HepG2 (cell line): ENCODE data around the gene LCAT. TPM values are rescaled to one million over a fixed set of nuclear protein-coding genes. Genes with fewer than 3 reads are reported as not detected.

Experiments used
- ATAC-seq: fragments of 200-7000 bp; cut with Tn5 transposase; 3 replicates; pipeline ENCODE4 v1.9.1; 2020; ENCODE audit warnings: mild to moderate bottlenecking, moderate library complexity
- BruUV-seq: library from RNA; stranded (reverse); fragments of 400-500 nt; replicated peaks from 2 replicates; lab custom pipeline; 2021; lab: Mats Ljungman, UMichigan
- CTCF ChIA-PET: fragments of 300-600 bp; formaldehyde crosslinking; extraction: SDS; loops from one replicate; lab custom pipeline; 2021; ENCODE audit warnings: low total read pairs, inconsistent platforms, low intra/inter-chr PET ratio; lab: Yijun Ruan, JAX
- POLR2A ChIA-PET: fragments of 350-600 bp; sonication (Branson Sonifier 250); formaldehyde crosslinking; loops from one replicate; lab custom pipeline; 2020; ENCODE audit warnings: antibody characterized with exemption, inconsistent platforms; lab: Yijun Ruan, JAX
- DNase-seq: peaks from one replicate; pipeline ENCODE4 v3.0.0-alpha.2; 2015; ENCODE audit warnings: low spot score
- FAIRE-seq: peaks from 3 replicates; lab custom pipeline; 2011; peaks lifted over from hg19 to GRCh38; lab: Jason Lieb, UNC
- H2AFZ ChIP-seq: one replicate; pipeline ENCODE4 v1.6.1; 2011; ENCODE audit warnings: low read length, inconsistent platforms
- H3K27ac ChIP-seq: fragments of 300-600 bp; 3 replicates; pipeline ENCODE4 v1.8.0; 2011; ENCODE audit warnings: mixed run types, mild to moderate bottlenecking, mixed read lengths, low read length, inconsistent platforms; ENCODE audit not compliant: insufficient read depth; ENCODE audit errors: extremely low read length
- H3K27me3 ChIP-seq, 2 experiments: fragments of 200-600 bp in 1 of 2; 2 replicates in 1 of 2; 3 replicates in 1 of 2; pipeline versions ENCODE4 v1.6.0 to v1.8.0; 2011; ENCODE audit warnings: low read length in 2 of 2, mild to moderate bottlenecking in 2 of 2, moderate library complexity in 2 of 2, inconsistent platforms in 1 of 2; ENCODE audit not compliant: insufficient read depth in 2 of 2, control insufficient read depth in 1 of 2
- H3K36me3 ChIP-seq, 2 experiments: fragments of 200-600 bp in 1 of 2; replicated peaks in 1 of 2; 2 replicates in 1 of 2; 3 replicates in 1 of 2; pipeline versions ENCODE4 v1.5.1 to v1.8.0; 2011; ENCODE audit warnings: low read length in 2 of 2, inconsistent platforms in 1 of 2; ENCODE audit not compliant: insufficient read depth in 2 of 2, control insufficient read depth in 1 of 2
- H3K4me1 ChIP-seq: 2 replicates; pipeline ENCODE4 v1.5.1; 2012; ENCODE audit warnings: low read length, inconsistent platforms; ENCODE audit not compliant: insufficient read depth
- H3K4me2 ChIP-seq: 2 replicates; pipeline ENCODE4 v1.6.0; 2011; ENCODE audit warnings: low read depth, low read length, inconsistent platforms
- H3K4me3 ChIP-seq, 3 experiments: fragments of 200-600 bp in 1 of 3; sonication (generic), shearing (Covaris generic) in 1 of 3; replicated peaks in 1 of 3; 2 replicates each; pipeline ENCODE4 v1.5.1; 2011 to 2016; ENCODE audit warnings: low read length in 3 of 3, inconsistent platforms in 2 of 3, low read depth in 2 of 3, mild to moderate bottlenecking in 2 of 3, control low read depth in 1 of 3, mixed read lengths in 1 of 3; ENCODE audit not compliant: insufficient read depth in 1 of 3
- H3K79me2 ChIP-seq: one replicate; pipeline ENCODE4 v1.6.1; 2011; ENCODE audit warnings: low read length, inconsistent platforms; ENCODE audit not compliant: insufficient read depth
- H3K9ac ChIP-seq: 2 replicates; pipeline ENCODE4 v1.6.0; 2011; ENCODE audit warnings: mild to moderate bottlenecking, low read depth, low read length, inconsistent platforms; ENCODE audit not compliant: insufficient read depth
- H3K9me3 ChIP-seq: 2 replicates; pipeline ENCODE4 v1.5.1; 2012; ENCODE audit warnings: mild to moderate bottlenecking, low read length
- H4K20me1 ChIP-seq: 2 replicates; pipeline ENCODE4 v1.6.0; 2011; ENCODE audit warnings: inconsistent platforms, mild to moderate bottlenecking, low read length, moderate library complexity; ENCODE audit not compliant: insufficient read depth
- EHMT2 ChIP-seq: fragments of 200-600 bp; sonication (generic); IDR thresholded peaks from 2 replicates; pipeline ENCODE4 v1.7.0; 2017; ENCODE audit warnings: antibody characterized with exemption, low read depth, low read length, borderline replicate concordance
- IRF2 ChIP-seq: IDR thresholded peaks from 2 replicates; pipeline ENCODE4 v1.6.1; 2018; ENCODE audit warnings: missing genetic modification reagents, missing compliant biosample characterization
- MAZ ChIP-seq, 2 experiments: sonication (generic) in 1 of 2; formaldehyde crosslinking in 1 of 2; IDR thresholded peaks; 2 replicates each; pipeline versions ENCODE4 v1.5.0 to v1.6.1; 2012 to 2020; ENCODE audit warnings: low read depth in 2 of 2, mild to moderate bottlenecking in 2 of 2, borderline replicate concordance in 1 of 2, improper control_type of control experiment in 1 of 2, low read length in 1 of 2, missing genetic modification reagents in 1 of 2, moderate library complexity in 1 of 2
- NR2F1 ChIP-seq, 2 experiments: fragments of 450-650 bp in 1 of 2; formaldehyde crosslinking in 1 of 2; IDR thresholded peaks; 2 replicates each; pipeline versions ENCODE4 v1.5.0 to v1.6.1; 2016 to 2020; ENCODE audit warnings: mild to moderate bottlenecking in 1 of 2, missing compliant biosample characterization in 1 of 2, missing genetic modification reagents in 1 of 2, moderate library complexity in 1 of 2
- POLR2AphosphoS2 ChIP-seq: IDR thresholded peaks from 2 replicates; pipeline ENCODE4 v1.6.1; 2011; ENCODE audit warnings: low read depth, low read length, improper control_type of control experiment
- RFXAP ChIP-seq: sonication (generic); formaldehyde crosslinking; IDR thresholded peaks from 2 replicates; pipeline ENCODE4 v1.4.0; 2020; ENCODE audit warnings: missing genetic modification reagents, borderline replicate concordance
- TBX2 ChIP-seq: sonication (generic); formaldehyde crosslinking; IDR thresholded peaks from 2 replicates; pipeline ENCODE4 v1.5.0; 2020; ENCODE audit warnings: missing genetic modification reagents, mild to moderate bottlenecking, borderline replicate concordance
- TOPORS ChIP-seq: sonication (generic); formaldehyde crosslinking; IDR thresholded peaks from 2 replicates; pipeline ENCODE4 v1.8.0; 2023; ENCODE audit warnings: mild to moderate bottlenecking, missing genetic modification reagents
- ZBTB38 ChIP-seq: sonication (generic); formaldehyde crosslinking; IDR thresholded peaks from 2 replicates; pipeline ENCODE4 v1.5.1; 2020; ENCODE audit warnings: mild to moderate bottlenecking, missing genetic modification reagents
- ZBTB7A ChIP-seq: sonication (generic); formaldehyde crosslinking; IDR thresholded peaks from 2 replicates; pipeline ENCODE4 v1.8.0; 2022; ENCODE audit warnings: mild to moderate bottlenecking, missing genetic modification reagents
- ZNF563 ChIP-seq: sonication (generic); formaldehyde crosslinking; IDR thresholded peaks from 2 replicates; pipeline ENCODE4 v1.8.0; 2022; ENCODE audit warnings: mild to moderate bottlenecking, moderate library complexity, missing genetic modification reagents
- ZNF883 ChIP-seq: sonication (generic); formaldehyde crosslinking; IDR thresholded peaks from 2 replicates; pipeline ENCODE4 v1.5.1; 2020; ENCODE audit warnings: mild to moderate bottlenecking, missing genetic modification reagents; ENCODE audit errors: not compliant biosample characterization
- ZNF891 ChIP-seq: sonication (generic); formaldehyde crosslinking; IDR thresholded peaks from 2 replicates; pipeline ENCODE4 v1.5.0; 2020; ENCODE audit warnings: mild to moderate bottlenecking, missing genetic modification reagents
- ZSCAN31 ChIP-seq: sonication (generic); formaldehyde crosslinking; IDR thresholded peaks from 2 replicates; pipeline ENCODE4 v1.5.0; 2020; ENCODE audit warnings: low read depth, mild to moderate bottlenecking, missing genetic modification reagents
- WGBS: methylation state at CpG from one replicate; pipeline ENCODE4 v1.1.6; 2017; ENCODE audit warnings: low lambda C conversion rate; 5-methylcytosine and 5-hydroxymethylcytosine counted together
- in situ Hi-C: cut with HindIII; loops from 2 replicates; pipeline ENCODE4 v1.10.0; 2017; ENCODE audit warnings: low pct_unique_long_range_greater_than_20kb; ENCODE audit not compliant: extremely low pct_ligation_motif_present
- intact Hi-C: fragments of 100-400 bp; cut with micrococcal nuclease; formaldehyde crosslinking; loops from one replicate; pipeline ENCODE4 v1.10.0; 2022; ENCODE audit not compliant: unreplicated experiment
- polyA plus RNA-seq, 8 experiments: library from polyadenylated mRNA; depleted of rRNA in 3 of 8; stranded (reverse) in 7 of 8; unstranded in 1 of 8; fragments of >200 nt; fragmentation: Illumina TruSeq in 4 of 8; extraction: Trizol in 4 of 8; gene quantifications; 2 replicates each; pipeline versions ENCODE4 v1.2.1 to v1.2.3, GENCODE V29; 2011 to 2016; ENCODE audit warnings: low read depth in 4 of 8, missing spikeins in 1 of 8, mixed read lengths in 1 of 8; ENCODE audit not compliant: insufficient read depth in 1 of 8
- total RNA-seq, 5 experiments: library from RNA; depleted of rRNA; stranded (reverse); fragments of >200 nt; fragmentation: Illumina TruSeq; extraction: Trizol; gene quantifications; 2 replicates each; pipeline ENCODE4 v1.2.3, GENCODE V29; 2016; ENCODE audit warnings: low read depth in 1 of 5
- TF ChIP-seq, protein P1 (sequence below): sonication (generic); formaldehyde crosslinking; IDR thresholded peaks from 2 replicates; pipeline ENCODE4 v1.8.1; 2023; ENCODE audit warnings: mild to moderate bottlenecking, missing genetic modification reagents

Gene LCAT
- total and polyA plus RNA-seq, 2 of the 13 experiments (the other 11 are each of a cell fraction or from before 2014, with no cell fraction given): 36.1 to 38.9 TPM

DNA sequence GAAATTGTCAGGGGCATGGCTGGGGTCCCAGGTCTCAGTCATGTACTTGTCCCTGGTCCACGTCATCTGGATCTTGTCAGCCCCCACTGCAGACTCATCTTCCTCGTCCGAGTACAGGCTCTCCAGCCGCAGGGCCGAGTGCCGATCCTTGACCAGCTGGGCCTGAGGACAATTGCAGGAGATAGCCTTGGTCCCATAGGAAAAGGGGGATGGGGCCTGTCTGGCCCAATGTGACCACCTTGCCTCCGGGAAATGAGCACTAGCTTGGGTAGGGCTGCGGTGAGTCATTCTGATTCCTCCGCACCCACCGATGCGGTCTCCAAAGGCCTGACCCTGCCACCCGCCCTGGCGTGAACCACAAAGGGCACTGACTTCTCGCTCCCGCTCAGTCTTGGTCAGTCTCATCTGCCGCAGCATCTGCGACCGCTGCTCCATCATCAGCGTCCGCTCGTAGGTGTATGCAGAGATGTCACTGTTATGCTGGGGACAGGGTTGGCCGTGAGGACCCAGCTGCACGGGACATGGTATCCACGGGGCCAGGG lies 1.5 kb upstream of the LCAT start:
- ChIA-PET POLR2A (interaction anchor here (1.2 to 13.6 kb wide), 5 partner anchors 10 to 383 kb away, joined by 3 to 226 read pairs (median 29); partner anchors contain the start of genes NUTF2 and SLC12A4), CTCF (no interaction called here)
- in situ Hi-C loops: no loop called here
- no TSS peak for BruUV-seq
- H2AFZ ChIP-seq: no peak overlapping the region
- no peak overlapping the region for H3K9ac ChIP-seq
- no peak for FAIRE-seq
- peaks cover 47 to 69% of the 10 kb centered on the region in 2 experiments for H3K36me3 ChIP-seq
- no peaks in the 10 kb centered on the region for H3K9me3 ChIP-seq
- no peak for DNase-seq
- H4K20me1 ChIP-seq: peaks cover 14% of the 10 kb centered on the region; the same call in 1 of the 2 replicates
- 98% methylated on average over 22 of the region's 24 CpGs for WGBS
- no peak overlapping the region for H3K4me3 ChIP-seq
- TF ChIP-seq EHMT2: no peak
- no peak for TF ChIP-seq IRF2 (CRISPR knock-in tag)
- peak; percentile 44; the same call in 1 of the 2 replicates for TF ChIP-seq ZNF563 (CRISPR knock-in tag)
- TF ChIP-seq ZBTB38: peak; percentile 73; the same call in 1 of the 2 replicates
- 0 out of 2 replicates have a peak, but pooled peaks have one; percentile 40 for TF ChIP-seq ZNF891 (CRISPR knock-in tag)
- TF ChIP-seq ZBTB7A (CRISPR knock-in tag): 0 out of 2 replicates have a peak, but pooled peaks have one; percentile 24
- TF ChIP-seq ZNF883: peak; percentile 24
- TF ChIP-seq, protein P1, sequence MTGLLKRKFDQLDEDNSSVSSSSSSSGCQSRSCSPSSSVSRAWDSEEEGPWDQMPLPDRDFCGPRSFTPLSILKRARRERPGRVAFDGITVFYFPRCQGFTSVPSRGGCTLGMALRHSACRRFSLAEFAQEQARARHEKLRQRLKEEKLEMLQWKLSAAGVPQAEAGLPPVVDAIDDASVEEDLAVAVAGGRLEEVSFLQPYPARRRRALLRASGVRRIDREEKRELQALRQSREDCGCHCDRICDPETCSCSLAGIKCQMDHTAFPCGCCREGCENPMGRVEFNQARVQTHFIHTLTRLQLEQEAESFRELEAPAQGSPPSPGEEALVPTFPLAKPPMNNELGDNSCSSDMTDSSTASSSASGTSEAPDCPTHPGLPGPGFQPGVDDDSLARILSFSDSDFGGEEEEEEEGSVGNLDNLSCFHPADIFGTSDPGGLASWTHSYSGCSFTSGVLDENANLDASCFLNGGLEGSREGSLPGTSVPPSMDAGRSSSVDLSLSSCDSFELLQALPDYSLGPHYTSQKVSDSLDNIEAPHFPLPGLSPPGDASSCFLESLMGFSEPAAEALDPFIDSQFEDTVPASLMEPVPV (CRISPR knock-in tag): no peak
- 0 out of 2 replicates have a peak, but pooled peaks have one; percentile 1 for TF ChIP-seq TOPORS (CRISPR knock-in tag)
- 0 out of 2 replicates have a peak, but pooled peaks have one; percentile 16 for TF ChIP-seq TBX2
- no peak for TF ChIP-seq POLR2AphosphoS2
- TF ChIP-seq RFXAP (CRISPR knock-in tag): no peak
- 0 out of 2 replicates have a peak, but pooled peaks have one; percentile 47 for TF ChIP-seq ZSCAN31 (CRISPR knock-in tag)
- TF ChIP-seq MAZ (IDR thresholded peaks at IDR 0.05; ENCODE audit: borderline replicate concordance, low read depth, low read length): no peak
- TF ChIP-seq MAZ (CRISPR knock-in tag; IDR thresholded peaks at IDR 0.05; ENCODE audit: low read depth): 0 out of 2 replicates have a peak, but pooled peaks have one; percentile 22
- no peak for TF ChIP-seq NR2F1 (CRISPR knock-in tag; IDR thresholded peaks at IDR 0.05)
- peaks cover 52% of the 10 kb centered on the region for H3K4me1 ChIP-seq
- H3K4me2 ChIP-seq: no peak overlapping the region
- intact Hi-C loops: no loop called here
- H3K27ac ChIP-seq: peak overlapping the region; percentile 85
- no peaks in the 10 kb centered on the region for H3K79me2 ChIP-seq
- H3K27me3 ChIP-seq: no peaks in the 10 kb centered on the region
- ATAC-seq: no peak
